WTC11 (cell line): ENCODE data around the gene STK32B. TPM values are rescaled to one million over a fixed set of nuclear protein-coding genes. Genes with fewer than 3 reads are reported as not detected.
"Not testable (repeated sequence)": the region's sequence is repeated elsewhere in the genome, so short reads cannot be mapped to it uniquely, and the experiment has no call there.

Experiments used
- ATAC-seq: fragments of 200-7000 bp; cut with Tn5 transposase; 2 replicates; pipeline ENCODE4 v1.10.0; 2021; ENCODE audit warnings: mild to moderate bottlenecking, moderate library complexity
- CTCF ChIA-PET: fragments of 300-600 bp; sonication (Branson Sonifier 250); formaldehyde crosslinking; loops from one replicate; lab custom pipeline; 2021; ENCODE audit warnings: antibody characterized with exemption; lab: Charles Lee
- POLR2A ChIA-PET: fragments of 350-600 bp; sonication (Branson Sonifier 250); formaldehyde crosslinking; loops from one replicate; lab custom pipeline; 2021; ENCODE audit warnings: antibody characterized with exemption; lab: Charles Lee
- DNase-seq: peaks from one replicate; pipeline ENCODE4 v3.0.0; 2021; ENCODE audit warnings: low spot score
- H3K27ac Mint-ChIP-seq: 2 replicates; pipeline ENCODE4 v1.8.0; 2021; ENCODE audit warnings: mixed read lengths
- H3K27me3 Mint-ChIP-seq: 2 replicates; pipeline ENCODE4 v1.8.0; 2021; ENCODE audit warnings: low read depth, mild to moderate bottlenecking, moderate library complexity, mixed read lengths
- H3K36me3 Mint-ChIP-seq: 2 replicates; pipeline ENCODE4 v1.8.0; 2021; ENCODE audit warnings: mixed read lengths
- H3K4me1 Mint-ChIP-seq: 2 replicates; pipeline ENCODE4 v1.8.0; 2022; ENCODE audit warnings: mixed read lengths
- H3K4me3 Mint-ChIP-seq: 2 replicates; pipeline ENCODE4 v1.8.0; 2021; ENCODE audit warnings: mild to moderate bottlenecking, moderate library complexity, mixed read lengths
- H3K9me3 Mint-ChIP-seq: 2 replicates; pipeline ENCODE4 v1.8.0; 2021; ENCODE audit warnings: mixed read lengths
- AR ChIP-seq: fragments of 250-450 bp; sonication (Bioruptor Pico); IDR thresholded peaks from 2 replicates; pipeline ENCODE4 v1.9.0; 2021; ENCODE audit warnings: mild to moderate bottlenecking
- CREB1 ChIP-seq: sonication (generic); formaldehyde crosslinking; IDR thresholded peaks from 2 replicates; pipeline ENCODE4 v1.8.0; 2023; ENCODE audit warnings: mild to moderate bottlenecking, missing genetic modification reagents
- CREM ChIP-seq: sonication (generic); formaldehyde crosslinking; IDR thresholded peaks from 2 replicates; pipeline ENCODE4 v1.8.1; 2022; ENCODE audit warnings: mild to moderate bottlenecking, missing genetic modification reagents, moderate library complexity
- E2F4 ChIP-seq: sonication (generic); formaldehyde crosslinking; IDR thresholded peaks from 2 replicates; pipeline ENCODE4 v1.8.1; 2022; ENCODE audit warnings: low read depth, mild to moderate bottlenecking, moderate library complexity, missing genetic modification reagents, borderline replicate concordance
- ESRRA ChIP-seq: sonication (generic); formaldehyde crosslinking; IDR thresholded peaks from 2 replicates; pipeline ENCODE4 v1.8.1; 2022; ENCODE audit warnings: mild to moderate bottlenecking, missing genetic modification reagents, borderline replicate concordance
- FOXP1 ChIP-seq: sonication (generic); formaldehyde crosslinking; IDR thresholded peaks from 2 replicates; pipeline ENCODE4 v1.8.0; 2022; ENCODE audit warnings: missing genetic modification reagents, mild to moderate bottlenecking, moderate library complexity, borderline replicate concordance
- GRHL2 ChIP-seq: fragments of 250-450 bp; sonication (Bioruptor Pico); IDR thresholded peaks from 2 replicates; pipeline ENCODE4 v1.8.0; 2022; ENCODE audit warnings: mild to moderate bottlenecking, moderate library complexity; ENCODE audit not compliant: insufficient replicate concordance, severe bottlenecking
- HMGA2 ChIP-seq: fragments of 250-450 bp; sonication (Bioruptor Pico); IDR thresholded peaks from 2 replicates; pipeline ENCODE4 v1.4.0; 2021; ENCODE audit warnings: mild to moderate bottlenecking, moderate library complexity
- HMGXB4 ChIP-seq: sonication (generic); formaldehyde crosslinking; IDR thresholded peaks from 2 replicates; pipeline ENCODE4 v1.8.1; 2023; ENCODE audit warnings: mild to moderate bottlenecking, moderate library complexity, missing genetic modification reagents
- IRF2 ChIP-seq: sonication (generic); formaldehyde crosslinking; IDR thresholded peaks from 2 replicates; pipeline ENCODE4 v1.8.0; 2022; ENCODE audit warnings: low read depth, missing genetic modification reagents, borderline replicate concordance
- MLX ChIP-seq: sonication (generic); formaldehyde crosslinking; IDR thresholded peaks from 2 replicates; pipeline ENCODE4 v1.8.1; 2023; ENCODE audit warnings: mild to moderate bottlenecking, missing genetic modification reagents, moderate library complexity
- MXD4 ChIP-seq: fragments of 250-450 bp; sonication (Bioruptor Pico); IDR thresholded peaks from 2 replicates; pipeline ENCODE4 v1.8.0; 2021; ENCODE audit warnings: mild to moderate bottlenecking, moderate library complexity, borderline replicate concordance
- MYBL2 ChIP-seq: sonication (generic); formaldehyde crosslinking; IDR thresholded peaks from 2 replicates; pipeline ENCODE4 v1.8.1; 2023; ENCODE audit warnings: mild to moderate bottlenecking, moderate library complexity, missing genetic modification reagents
- NFATC4 ChIP-seq: fragments of 250-450 bp; sonication (Bioruptor Pico); IDR thresholded peaks from 2 replicates; pipeline ENCODE4 v1.9.0; 2021; ENCODE audit warnings: mild to moderate bottlenecking
- PRRX2 ChIP-seq: fragments of 250-450 bp; sonication (Bioruptor Pico); IDR thresholded peaks from 2 replicates; pipeline ENCODE4 v1.8.0; 2021; ENCODE audit warnings: mild to moderate bottlenecking
- RORB ChIP-seq: fragments of 250-450 bp; sonication (Bioruptor Pico); IDR thresholded peaks from 2 replicates; pipeline ENCODE4 v1.9.0; 2021; ENCODE audit warnings: mild to moderate bottlenecking
- TCF7 ChIP-seq: sonication (generic); formaldehyde crosslinking; IDR thresholded peaks from 2 replicates; pipeline ENCODE4 v1.8.0; 2022; ENCODE audit warnings: mild to moderate bottlenecking, low read depth, missing genetic modification reagents, moderate library complexity
- TP53 ChIP-seq: sonication (generic); formaldehyde crosslinking; IDR thresholded peaks from 2 replicates; pipeline ENCODE4 v1.8.1; 2023; ENCODE audit warnings: mild to moderate bottlenecking, missing genetic modification reagents
- ZBTB43 ChIP-seq: sonication (generic); formaldehyde crosslinking; IDR thresholded peaks from 2 replicates; pipeline ENCODE4 v1.8.1; 2023; ENCODE audit warnings: mild to moderate bottlenecking, missing genetic modification reagents
- ZMAT4 ChIP-seq: fragments of 250-450 bp; sonication (Bioruptor Pico); IDR thresholded peaks from 2 replicates; pipeline ENCODE4 v1.9.0; 2021; ENCODE audit warnings: mild to moderate bottlenecking
- ZNF138 ChIP-seq: sonication (generic); formaldehyde crosslinking; conservative IDR thresholded peaks from 2 replicates; pipeline ENCODE4 v1.8.1; 2022; ENCODE audit warnings: mild to moderate bottlenecking, moderate library complexity, missing genetic modification reagents
- ZNF396 ChIP-seq: fragments of 250-450 bp; sonication (Bioruptor Pico); IDR thresholded peaks from 2 replicates; pipeline ENCODE4 v1.8.0; 2021; ENCODE audit warnings: mild to moderate bottlenecking, moderate library complexity, borderline replicate concordance
- ZSCAN18 ChIP-seq: fragments of 250-450 bp; sonication (Bioruptor Pico); IDR thresholded peaks from 2 replicates; pipeline ENCODE4 v2.1.2; 2022; ENCODE audit warnings: mild to moderate bottlenecking, moderate library complexity
- total RNA-seq: library from RNA; stranded (reverse); gene quantifications from 3 replicates; pipeline ENCODE4 v1.2.3, GENCODE V29; 2021

Gene STK32B
- total RNA-seq, 1 experiment from 2014 or later: 1.9 TPM

GRCh38 chr4:5249727-5250126, 198.4 kb downstream of the STK32B start:
- TF ChIP-seq MLX (CRISPR knock-in tag): no peak
- no peak for TF ChIP-seq CREB1
- no peak for TF ChIP-seq MYBL2
- no peak for TF ChIP-seq E2F4
- no peak for TF ChIP-seq HMGXB4 (CRISPR knock-in tag)
- no peak for TF ChIP-seq MXD4 (CRISPR knock-in tag)
- no peak for TF ChIP-seq ZNF396
- H3K36me3 Mint-ChIP-seq: peaks cover 18% of the 10 kb centered on the region
- DNase-seq: no peak
- H3K27ac Mint-ChIP-seq: no peak overlapping the region
- ATAC-seq: no peak
- no peak overlapping the region for H3K4me3 Mint-ChIP-seq
- CTCF ChIA-PET: no interaction called here
- H3K9me3 Mint-ChIP-seq: peaks cover 37% of the 10 kb centered on the region
- POLR2A ChIA-PET: no interaction called here
- peaks cover 20% of the 10 kb centered on the region for H3K27me3 Mint-ChIP-seq
- H3K4me1 Mint-ChIP-seq: no peaks in the 10 kb centered on the region

GRCh38 chr4:5250536-5250935, 199.3 kb downstream of the STK32B start:
- Mint-ChIP-seq H3K27me3 (peaks cover 20% of the 10 kb centered on the region), H3K9me3 (peaks cover 31% of the 10 kb centered on the region), H3K36me3 (peaks cover 18% of the 10 kb centered on the region)
- CTCF ChIA-PET: interaction anchor here (1.0 kb wide), 1 partner anchor 571 kb away, joined by 3 read pairs; no protein-coding TSS in a partner anchor
- not testable (repeated sequence) for H3K4me1 Mint-ChIP-seq, DNase-seq, H3K4me3 Mint-ChIP-seq, H3K27ac Mint-ChIP-seq, ATAC-seq
- POLR2A ChIA-PET: interaction anchor here (0.7 kb wide), 1 partner anchor 801 kb away, joined by 5 read pairs; no protein-coding TSS in a partner anchor

GRCh38 chr4:5256421-5256820, 205.1 kb downstream of the STK32B start:
- ATAC-seq (no peak), DNase-seq (no peak)
- peaks cover 6% of the 10 kb centered on the region; the same call in 1 of the 2 replicates for H3K27me3 Mint-ChIP-seq
- TF ChIP-seq TCF7 (CRISPR knock-in tag) (no peak), IRF2 (CRISPR knock-in tag) (no peak), RORB (CRISPR knock-in tag) (no peak), CREM (CRISPR knock-in tag) (no peak), FOXP1 (CRISPR knock-in tag) (no peak), MYBL2 (no peak), ZMAT4 (no peak), PRRX2 (CRISPR knock-in tag) (no peak), TP53 (CRISPR knock-in tag) (no peak), ZSCAN18 (CRISPR knock-in tag) (no peak), ESRRA (CRISPR knock-in tag) (no peak), HMGA2 (no peak), ZNF138 (no peak), GRHL2 (no peak), ZBTB43 (no peak), NFATC4 (CRISPR knock-in tag) (no peak), AR (CRISPR knock-in tag) (no peak)
- no peaks in the 10 kb centered on the region for H3K36me3 Mint-ChIP-seq
- POLR2A ChIA-PET: no interaction called here
- CTCF ChIA-PET: interaction anchor here (1.3 kb wide), 1 partner anchor 143 kb away, joined by 7 read pairs; no protein-coding TSS in a partner anchor
- H3K9me3 Mint-ChIP-seq: no peaks in the 10 kb centered on the region
- no peak overlapping the region for H3K4me3 Mint-ChIP-seq
- no peak overlapping the region for H3K27ac Mint-ChIP-seq
- no peaks in the 10 kb centered on the region for H3K4me1 Mint-ChIP-seq
